GM19023 (cell line): ENCODE results near the gene BLVRB.
"Not testable (repeated sequence)": the region's sequence is repeated elsewhere in the genome, so short reads cannot be mapped to it uniquely, and the experiment has no call there.

Experiments
- ATAC-seq: cut with Tn5 transposase; IDR thresholded peaks from one replicate; pipeline ENCODE4 v1.9.1; 2021; ENCODE audit warnings: mild to moderate bottlenecking, moderate library complexity; ENCODE audit not compliant: unreplicated experiment

Gene BLVRB

DNA sequence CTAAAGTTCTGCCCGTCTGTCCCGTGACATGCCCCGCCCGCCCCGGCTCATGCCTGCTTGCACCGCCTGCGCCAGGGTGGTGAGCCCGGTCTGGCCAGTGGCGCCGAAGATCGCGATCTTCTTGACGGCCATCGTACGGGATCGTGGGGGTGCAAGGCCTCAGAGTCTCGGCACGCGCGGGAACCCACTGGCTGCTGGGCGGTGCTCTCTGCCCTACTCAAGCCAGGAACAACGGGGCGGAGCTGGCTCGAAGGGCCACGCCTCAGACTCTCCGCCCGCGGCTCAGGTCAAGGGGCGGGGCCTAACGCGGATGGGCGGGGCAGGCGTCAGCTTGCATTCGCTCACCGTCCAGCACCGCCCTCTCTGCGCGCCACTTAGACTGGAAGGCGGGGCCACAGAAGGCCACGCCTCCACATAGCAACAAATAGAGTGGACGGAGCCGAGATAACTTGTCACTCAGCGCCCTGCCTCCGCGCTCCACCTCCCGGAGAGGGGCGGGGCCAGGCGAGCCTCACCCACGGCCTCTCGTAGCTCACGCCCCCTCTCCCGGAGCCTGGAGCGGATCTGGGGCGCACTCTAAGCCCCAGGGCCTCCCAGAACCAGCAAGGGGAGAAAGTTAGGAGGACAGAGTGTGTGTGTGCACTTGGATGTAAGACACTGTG, at the start of gene BLVRB:
TSS of gene BLVRB (minus strand) at position 189 of the 662 bp plus-strand sequence. CDS start at position 132, 57 bp downstream.
- ATAC-seq, result peak; percentile 91

DNA sequence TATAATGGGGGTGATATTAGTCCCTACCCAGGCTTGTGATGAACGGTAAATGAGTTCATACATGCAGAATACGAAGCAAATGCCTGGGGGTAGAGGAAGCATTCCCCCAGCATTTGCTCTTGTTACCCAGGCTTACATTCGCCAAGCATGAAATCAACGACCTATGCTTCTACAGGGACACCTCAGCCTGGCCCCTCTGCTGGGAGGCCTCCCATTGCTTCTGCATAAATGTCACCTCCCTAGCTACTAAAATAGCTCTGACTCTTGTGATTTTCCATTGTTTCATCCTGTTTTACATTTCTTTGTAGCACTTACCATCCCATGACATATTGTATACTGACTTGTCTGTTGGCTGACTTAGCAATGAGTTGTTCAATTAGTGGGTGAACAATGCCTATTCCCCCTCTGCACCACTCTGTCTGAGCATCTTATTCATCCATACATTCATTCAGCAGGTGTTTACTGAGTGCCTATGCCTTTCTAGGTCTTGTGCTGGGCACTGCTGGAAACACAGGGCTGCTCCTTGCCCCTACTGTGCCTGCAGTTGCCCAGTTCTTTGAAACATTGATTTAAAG, 48.3 kb upstream of the BLVRB start:
- no peak for ATAC-seq

GRCh38 chr19:40513345-40513678, 47.8 kb upstream of the BLVRB start:
- no peak for ATAC-seq

DNA sequence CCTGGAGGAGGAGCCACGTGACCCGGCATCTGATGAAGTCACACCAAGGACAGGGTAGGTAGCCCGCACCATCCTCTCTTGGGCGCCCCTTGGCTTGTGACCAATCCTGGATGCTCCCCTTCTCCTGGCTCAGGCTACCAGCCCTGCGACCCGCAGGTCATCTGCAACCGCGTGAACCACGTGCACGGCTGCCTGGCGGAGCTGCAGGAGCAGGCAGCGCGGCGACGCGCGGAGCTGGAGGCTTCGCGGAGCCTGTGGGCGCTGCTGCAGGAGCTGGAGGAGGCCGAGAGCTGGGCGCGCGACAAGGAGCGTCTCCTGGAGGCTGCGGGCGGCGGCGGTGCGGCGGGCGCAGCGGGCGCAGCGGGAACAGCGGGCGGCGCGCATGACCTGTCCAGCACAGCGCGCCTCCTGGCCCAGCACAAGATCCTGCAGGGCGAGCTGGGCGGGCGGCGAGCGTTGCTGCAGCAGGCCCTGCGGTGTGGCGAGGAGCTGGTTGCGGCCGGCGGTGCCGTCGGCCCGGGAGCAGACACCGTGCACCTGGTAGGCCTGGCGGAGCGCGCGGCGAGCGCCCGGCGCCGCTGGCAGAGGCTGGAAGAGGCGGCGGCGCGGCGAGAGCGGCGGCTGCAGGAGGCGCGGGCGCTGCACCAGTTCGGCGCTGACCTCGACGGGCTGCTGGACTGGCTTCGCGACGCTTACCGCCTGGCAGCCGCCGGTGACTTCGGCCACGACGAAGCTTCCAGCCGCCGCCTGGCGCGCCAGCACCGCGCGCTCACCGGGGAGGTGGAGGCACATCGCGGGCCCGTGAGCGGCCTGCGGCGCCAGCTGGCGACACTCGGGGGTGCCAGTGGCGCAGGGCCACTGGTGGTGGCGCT, 47.2 kb upstream of the BLVRB start:
- no peak for ATAC-seq

DNA sequence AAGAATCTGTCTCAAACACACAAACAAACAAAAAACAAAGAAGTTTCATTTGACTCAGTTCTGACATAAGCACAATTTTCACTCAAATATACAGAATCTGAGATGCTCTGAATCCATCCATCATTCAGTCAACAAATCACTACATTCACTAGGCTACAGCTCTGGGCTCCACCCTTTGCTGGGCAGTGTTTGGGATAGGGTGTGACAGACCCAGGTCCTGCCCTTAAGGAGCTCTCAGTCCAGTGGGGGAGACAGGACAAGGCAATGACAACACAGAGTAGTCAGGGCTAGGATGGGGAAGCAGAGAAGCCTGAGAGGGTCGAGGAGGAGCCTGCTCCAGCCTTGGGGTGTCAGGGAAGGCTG, 46.5 kb upstream of the BLVRB start:
- ATAC-seq, result no peak

DNA sequence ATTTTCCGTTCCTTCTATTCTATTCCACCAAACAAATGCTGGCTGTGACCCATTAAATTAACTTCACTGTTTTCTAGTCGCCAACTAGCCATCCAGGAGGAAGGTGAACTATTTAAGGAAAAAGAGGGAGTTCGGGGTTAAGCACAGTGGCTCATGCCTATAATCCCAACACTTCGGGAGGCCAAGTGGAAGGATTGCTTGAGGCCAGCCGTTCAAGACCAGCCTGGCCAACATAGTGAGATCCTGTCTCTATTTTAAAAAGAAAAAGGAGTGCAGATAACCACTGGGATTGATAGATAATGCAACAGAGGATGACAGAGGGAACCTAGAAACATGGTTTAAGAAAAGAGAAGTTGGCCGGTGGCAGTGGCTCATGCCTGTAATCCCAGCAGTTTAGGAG, 45.9 kb upstream of the BLVRB start:
- no peak for ATAC-seq

DNA sequence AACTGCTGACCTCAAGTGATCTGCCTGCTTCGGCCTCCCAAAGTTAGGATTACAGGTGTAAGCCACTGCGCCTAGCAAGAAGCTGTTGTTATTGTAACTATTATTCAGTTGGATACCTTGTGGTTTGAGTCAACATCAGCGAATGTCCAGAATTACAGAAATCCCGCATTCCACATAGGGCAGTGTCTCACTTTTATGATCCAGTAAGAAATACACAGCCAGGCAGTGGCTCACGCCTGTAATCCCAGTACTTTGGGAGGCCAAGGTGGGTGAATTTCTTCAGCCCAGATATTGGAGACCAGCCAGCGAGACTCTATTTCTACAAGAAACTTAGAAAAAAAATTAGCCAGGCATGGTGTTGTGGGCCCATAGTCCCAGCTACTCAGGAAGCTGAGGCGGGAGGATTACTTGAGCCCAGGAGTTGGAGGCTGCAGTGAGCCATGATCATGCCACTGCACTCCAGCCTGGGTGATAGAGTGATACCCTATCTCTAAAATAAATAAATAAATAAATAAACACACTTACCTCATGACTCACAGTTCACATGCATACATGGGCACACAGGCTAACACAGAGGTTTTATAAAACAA, 45.1 kb upstream of the BLVRB start:
- ATAC-seq, result no peak

DNA sequence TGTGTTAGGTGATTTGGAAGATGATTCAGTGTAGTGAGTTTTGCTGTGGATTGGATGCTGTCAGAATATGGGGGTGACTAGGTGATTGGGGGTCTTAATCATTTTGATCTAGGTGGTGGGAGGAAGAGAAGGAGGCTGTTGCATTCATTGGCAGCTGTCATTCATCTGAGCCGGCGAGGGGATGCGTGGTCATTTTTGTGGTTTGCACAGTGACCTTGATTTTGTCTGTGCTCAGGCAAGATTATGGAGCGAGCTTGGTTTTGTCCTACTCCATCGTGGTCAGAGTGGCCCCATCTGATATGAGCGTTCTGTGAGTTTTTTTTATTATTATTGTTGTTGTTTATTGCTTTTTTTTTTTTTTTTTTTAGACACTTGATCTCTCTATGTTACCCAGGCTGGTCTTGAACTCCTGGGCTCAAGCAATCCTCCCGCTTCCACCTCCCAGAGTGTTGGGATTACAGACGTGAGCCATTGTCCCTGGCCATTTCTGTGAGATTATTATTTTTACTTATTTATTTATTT, 43.3 kb upstream of the BLVRB start:
- ATAC-seq, result no peak

DNA sequence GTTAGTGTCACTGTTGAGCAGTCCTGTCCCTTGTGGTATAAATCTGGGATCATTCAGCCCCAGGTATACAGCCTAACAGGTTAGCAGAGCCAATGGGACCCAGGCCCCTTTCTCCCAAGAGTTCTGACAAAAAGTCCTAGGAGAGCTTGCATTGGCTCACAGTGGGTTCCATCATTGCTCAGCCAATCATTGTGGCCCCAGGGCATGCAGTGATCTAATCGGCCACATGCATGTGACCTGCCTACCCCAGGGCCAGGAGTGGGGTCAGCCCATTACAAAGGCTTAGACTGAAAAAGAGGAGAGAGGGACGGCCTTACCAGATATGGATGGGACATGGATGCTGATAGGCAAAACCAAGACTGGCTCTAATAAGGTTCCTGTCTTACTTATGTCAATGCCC, 42.3 kb upstream of the BLVRB start:
- ATAC-seq, result no peak

- ATAC-seq, result no peak
Observed at GRCh38 chr19:40506099-40506498, 40.6 kb upstream of the BLVRB start.

DNA sequence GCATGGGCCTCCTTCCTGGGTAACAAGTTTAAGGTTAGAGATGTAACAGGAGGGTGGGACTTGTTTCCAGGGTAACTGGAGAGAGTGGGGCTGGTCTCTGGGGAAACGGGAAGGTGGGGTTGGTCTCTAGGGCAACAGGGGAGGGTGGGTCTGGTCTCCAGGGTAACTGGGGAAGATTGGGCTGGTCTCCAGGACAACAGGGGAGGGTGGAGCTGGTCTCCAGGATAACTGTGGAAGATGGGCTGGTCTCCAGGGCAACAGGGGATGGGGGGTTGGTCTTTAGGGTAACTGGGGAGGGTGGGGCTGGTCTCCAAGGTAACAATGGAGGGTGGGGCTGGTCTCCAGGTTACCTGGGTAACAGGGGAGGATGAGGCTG, 37.8 kb upstream of the BLVRB start:
- no peak for ATAC-seq

- no peak for ATAC-seq
Observed at GRCh38 chr19:40502647-40503319, 37.2 kb upstream of the BLVRB start.

- ATAC-seq, result no peak
Observed at GRCh38 chr19:40502081-40502480, 36.5 kb upstream of the BLVRB start.

DNA sequence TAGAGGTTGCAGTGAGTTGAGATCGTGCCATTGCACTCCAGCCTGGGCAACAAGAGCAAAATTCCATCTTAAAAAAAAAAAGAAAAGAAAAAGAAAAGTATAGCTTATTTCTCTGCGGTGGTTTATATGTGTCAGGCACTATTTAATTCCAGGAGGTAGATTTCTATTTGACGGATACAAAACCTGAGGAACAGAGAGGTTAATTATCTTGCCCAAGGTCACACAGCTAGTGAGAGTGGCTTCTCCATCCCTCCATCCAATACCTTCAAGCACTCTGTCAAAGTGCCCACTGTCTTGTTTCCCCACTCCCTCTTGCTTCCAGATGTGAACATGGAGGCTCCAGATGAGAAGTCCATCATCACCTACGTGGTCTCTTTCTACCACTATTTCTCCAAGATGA, 36.1 kb upstream of the BLVRB start:
- no peak for ATAC-seq

- not testable (repeated sequence) for ATAC-seq
Observed at GRCh38 chr19:40500678-40501530, 35.4 kb upstream of the BLVRB start.

GRCh38 chr19:40499320-40499719, 33.8 kb upstream of the BLVRB start:
- ATAC-seq, result no peak

- ATAC-seq, result no peak
Observed at GRCh38 chr19:40497214-40497613, 31.7 kb upstream of the BLVRB start.

DNA sequence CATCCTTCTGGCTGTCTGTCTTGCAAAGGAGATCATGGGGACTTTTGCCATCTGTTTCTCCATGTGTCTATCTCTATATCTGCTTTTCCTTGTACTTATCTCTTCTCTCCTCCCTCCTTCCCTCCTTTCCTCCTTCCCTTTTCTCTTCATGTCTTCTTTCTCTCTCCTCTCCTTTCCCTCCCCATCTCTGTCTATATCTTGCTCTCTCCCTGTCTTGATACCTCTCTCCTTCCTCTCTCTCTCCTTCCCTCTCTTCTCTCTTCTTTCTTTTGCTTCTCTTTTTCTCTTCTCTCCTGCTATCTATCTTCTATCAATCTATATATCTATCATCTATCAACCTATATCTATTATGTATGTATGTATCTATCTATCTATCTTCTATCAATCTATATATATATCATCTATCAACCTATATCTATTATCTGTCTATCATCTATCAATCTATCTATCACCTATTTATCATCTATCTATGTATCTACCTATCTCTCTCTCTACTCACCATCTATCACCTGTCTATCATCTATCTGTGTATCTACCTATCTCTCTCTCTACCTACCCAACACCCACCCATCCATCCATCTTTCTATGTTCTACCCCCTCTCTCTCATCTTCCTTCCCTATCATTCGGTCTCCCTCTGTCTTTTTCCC, 28.8 kb upstream of the BLVRB start:
- ATAC-seq, result no peak

DNA sequence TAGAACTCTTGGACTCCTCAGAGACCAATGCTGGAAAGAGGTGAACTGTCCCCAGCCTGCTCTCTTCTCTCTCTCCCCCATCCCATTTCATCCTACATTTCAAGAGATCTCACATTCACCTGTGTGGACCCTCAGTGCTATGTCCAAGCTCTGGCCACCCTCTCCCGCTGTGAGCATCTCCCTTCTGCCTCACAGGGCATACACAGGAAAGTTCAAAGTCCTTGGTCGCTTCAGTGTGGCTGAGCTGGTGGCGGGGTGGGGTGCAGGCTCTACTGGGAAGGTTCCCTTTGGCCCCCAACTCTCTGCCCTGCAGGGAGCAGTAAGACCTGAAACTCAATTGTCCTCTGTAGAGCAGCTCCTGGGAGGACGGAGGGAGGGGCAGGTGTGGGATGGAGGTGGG, 28.2 kb upstream of the BLVRB start:
- ATAC-seq, result no peak

DNA sequence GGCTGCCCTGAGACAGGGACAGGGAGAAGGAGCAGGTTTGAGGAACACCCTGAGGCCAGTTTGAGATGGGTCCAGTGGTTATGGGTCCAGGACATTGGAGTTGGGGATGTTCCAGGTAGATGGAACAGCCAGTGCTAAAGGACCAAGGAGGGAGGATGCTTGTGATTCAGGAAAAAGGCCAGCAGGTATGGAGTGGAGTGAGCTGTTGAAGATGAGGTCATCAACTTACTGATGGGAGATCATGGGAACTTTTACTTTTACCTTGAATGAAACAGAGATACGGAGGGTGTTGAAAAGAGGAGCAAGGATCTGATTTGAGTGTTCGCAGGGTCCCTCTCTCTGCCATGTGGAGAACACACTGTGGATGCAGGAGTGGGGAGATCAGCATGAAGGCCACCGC, 26.7 kb upstream of the BLVRB start:
- ATAC-seq, result no peak
